Measurements from ENCODE around the gene LRRC4B. TPM values are rescaled to one million over a fixed set of nuclear protein-coding genes. Genes with fewer than 3 reads are reported as not detected.

The LRRC4B gene
- total and polyA plus RNA-seq, 2 donors from 2014 or later, result 1.2 to 2.6 TPM

DNA sequence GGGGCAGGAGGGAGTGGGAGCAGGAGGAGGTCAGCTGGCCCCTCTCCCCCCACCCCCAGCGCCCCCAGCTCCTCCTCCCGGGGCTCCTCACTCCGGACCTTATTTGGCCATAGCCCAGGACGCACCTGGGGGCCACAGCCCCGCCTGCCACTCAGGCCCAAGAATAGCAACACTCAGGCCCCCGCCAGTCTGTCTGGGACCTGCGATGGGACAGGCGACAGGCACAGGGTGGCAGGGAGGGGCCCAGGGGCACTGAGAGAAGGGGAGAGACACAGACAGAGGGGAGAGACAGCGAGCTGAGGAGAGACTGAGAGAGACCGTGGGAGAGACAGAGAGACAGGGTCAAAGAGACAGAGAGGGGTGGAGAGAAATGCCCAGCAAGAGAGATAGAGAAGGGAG is 67.5 kb downstream of the LRRC4B start:
- peak in 1 of 5 donors; percentile 71 for DNase-seq
- H3K4me1 ChIP-seq (ENCODE audit: control insufficient read depth in 2 of 3, insufficient read depth in 2 of 3, low read depth in 1 of 3, low read length in 3 of 3), result no peaks in the 10 kb centered on the region
- intact Hi-C loops (cut with DNase I), result no loop called here
- H3K9ac ChIP-seq (ENCODE audit: low read length in 3 of 3), result no peak overlapping the region
- H3K27ac ChIP-seq (ENCODE audit: low read depth in 2 of 2, low read length in 2 of 2), result no peak overlapping the region
- TF ChIP-seq, protein P1, sequence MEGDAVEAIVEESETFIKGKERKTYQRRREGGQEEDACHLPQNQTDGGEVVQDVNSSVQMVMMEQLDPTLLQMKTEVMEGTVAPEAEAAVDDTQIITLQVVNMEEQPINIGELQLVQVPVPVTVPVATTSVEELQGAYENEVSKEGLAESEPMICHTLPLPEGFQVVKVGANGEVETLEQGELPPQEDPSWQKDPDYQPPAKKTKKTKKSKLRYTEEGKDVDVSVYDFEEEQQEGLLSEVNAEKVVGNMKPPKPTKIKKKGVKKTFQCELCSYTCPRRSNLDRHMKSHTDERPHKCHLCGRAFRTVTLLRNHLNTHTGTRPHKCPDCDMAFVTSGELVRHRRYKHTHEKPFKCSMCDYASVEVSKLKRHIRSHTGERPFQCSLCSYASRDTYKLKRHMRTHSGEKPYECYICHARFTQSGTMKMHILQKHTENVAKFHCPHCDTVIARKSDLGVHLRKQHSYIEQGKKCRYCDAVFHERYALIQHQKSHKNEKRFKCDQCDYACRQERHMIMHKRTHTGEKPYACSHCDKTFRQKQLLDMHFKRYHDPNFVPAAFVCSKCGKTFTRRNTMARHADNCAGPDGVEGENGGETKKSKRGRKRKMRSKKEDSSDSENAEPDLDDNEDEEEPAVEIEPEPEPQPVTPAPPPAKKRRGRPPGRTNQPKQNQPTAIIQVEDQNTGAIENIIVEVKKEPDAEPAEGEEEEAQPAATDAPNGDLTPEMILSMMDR (IDR thresholded peaks at IDR 0.05; ENCODE audit: borderline replicate concordance, extremely low read depth, insufficient read depth), result no peak
- no peak for FAIRE-seq
- no peaks in the 10 kb centered on the region for H3K36me3 ChIP-seq (ENCODE audit: control insufficient read depth in 2 of 3, insufficient read depth in 3 of 3, low read length in 3 of 3)
- H3K4me3 ChIP-seq (ENCODE audit: low read length in 3 of 3), result no peak overlapping the region
- H3K9me3 ChIP-seq (ENCODE audit: control insufficient read depth in 2 of 3, insufficient read depth in 1 of 3, low read length in 3 of 3), result no peaks in the 10 kb centered on the region
- peaks cover 8% of the 10 kb centered on the region for H3K27me3 ChIP-seq (ENCODE audit: control insufficient read depth, insufficient read depth, low read length)

DNA sequence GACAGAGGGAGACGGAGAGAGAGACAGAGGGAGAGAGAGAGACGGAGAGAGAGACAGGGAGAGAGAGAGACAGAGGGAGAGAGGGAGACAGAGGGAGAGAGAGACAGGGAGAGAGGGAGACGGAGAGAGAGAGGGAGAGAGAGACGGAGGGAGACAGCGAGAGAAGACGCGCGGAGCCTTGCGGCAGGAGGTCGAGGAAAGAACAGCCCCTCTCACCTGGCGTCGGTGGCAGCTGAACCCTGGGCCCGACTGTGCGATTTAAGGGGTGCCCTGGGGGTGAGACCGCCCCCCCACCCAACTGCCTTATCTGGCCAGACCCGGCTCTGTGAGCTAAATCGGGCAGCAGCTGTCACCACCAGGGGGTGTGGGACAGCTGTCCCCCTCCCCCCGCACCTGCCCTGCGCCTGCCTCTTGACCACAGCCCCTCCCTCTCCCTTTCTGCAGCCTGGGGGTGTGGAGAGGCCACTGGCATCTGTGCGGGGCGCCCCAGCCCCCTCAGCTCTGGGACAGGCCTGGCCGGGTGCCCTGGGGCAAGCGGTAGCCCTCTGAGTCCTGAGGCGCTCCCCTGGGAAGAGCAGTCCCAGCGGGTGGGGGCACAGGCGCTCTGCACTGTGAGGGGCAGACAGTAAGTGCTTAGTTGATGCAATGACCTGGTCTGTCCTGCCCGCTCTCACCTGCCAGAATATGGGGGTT is 68.0 kb downstream of the LRRC4B start:
- Histone ChIP-seq H3K27ac (ENCODE audit: low read depth in 2 of 2, low read length in 2 of 2) (no peak overlapping the region), H3K27me3 (ENCODE audit: control insufficient read depth, insufficient read depth, low read length) (peaks cover 8% of the 10 kb centered on the region), H3K4me3 (ENCODE audit: low read length in 3 of 3) (no peak overlapping the region), H3K9me3 (ENCODE audit: control insufficient read depth in 2 of 3, insufficient read depth in 1 of 3, low read length in 3 of 3) (no peaks in the 10 kb centered on the region), H3K36me3 (ENCODE audit: control insufficient read depth in 2 of 3, insufficient read depth in 3 of 3, low read length in 3 of 3) (no peaks in the 10 kb centered on the region), H3K9ac (ENCODE audit: low read length in 3 of 3) (no peak overlapping the region), H3K4me1 (ENCODE audit: control insufficient read depth in 2 of 3, insufficient read depth in 2 of 3, low read depth in 1 of 3, low read length in 3 of 3) (no peaks in the 10 kb centered on the region)
- FAIRE-seq (no peak), DNase-seq (peak in 3 of 5 donors; percentile 34 to 62 (median 59))
- intact Hi-C loops (cut with DNase I), result no loop called here
- TF ChIP-seq, protein P1 (IDR thresholded peaks at IDR 0.05; ENCODE audit: borderline replicate concordance, extremely low read depth, insufficient read depth), result no peak

DNA sequence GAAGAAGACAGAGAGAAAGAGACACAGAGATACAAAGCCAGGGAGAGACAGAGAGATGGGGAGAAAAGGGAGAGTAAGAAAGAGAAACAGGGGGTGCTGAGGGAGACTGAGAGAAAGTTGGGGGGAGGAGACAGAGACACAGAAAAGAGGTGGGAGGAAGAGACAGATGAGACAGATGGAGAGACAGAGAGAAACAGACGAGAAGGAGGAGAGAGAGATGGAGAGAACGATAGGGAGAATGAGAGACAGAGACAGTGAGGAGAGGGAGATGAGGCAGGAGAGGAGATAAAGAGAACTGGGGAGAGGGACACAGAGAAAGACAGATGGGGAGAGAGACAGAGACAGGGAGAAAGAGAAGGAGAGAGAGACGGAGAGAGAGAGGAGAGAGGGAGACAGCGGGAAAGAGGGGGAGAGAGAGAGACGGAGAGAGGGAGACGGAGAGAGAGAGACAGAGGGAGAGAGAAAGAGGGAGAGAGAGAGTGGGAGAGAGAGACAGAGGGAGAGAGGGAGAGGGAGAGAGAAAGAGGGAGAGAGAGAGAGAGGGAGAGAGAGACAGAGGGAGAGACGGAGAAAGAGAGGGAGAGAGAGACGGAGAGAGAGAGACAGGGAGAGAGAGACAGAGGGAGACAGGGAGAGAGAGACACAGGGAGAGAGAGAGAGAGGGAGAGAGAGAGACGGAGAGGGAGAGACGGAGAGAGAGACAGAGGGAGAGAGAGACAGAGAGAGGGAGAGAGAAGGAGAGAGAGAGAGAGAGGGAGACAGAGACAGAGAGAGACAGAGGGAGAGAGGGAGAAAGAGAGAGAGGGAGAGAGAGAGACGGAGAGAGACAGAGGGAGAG is 69.8 kb downstream of the LRRC4B start:
- Histone ChIP-seq H3K9ac (ENCODE audit: low read length in 3 of 3) (no peak overlapping the region), H3K9me3 (ENCODE audit: control insufficient read depth in 2 of 3, insufficient read depth in 1 of 3, low read length in 3 of 3) (no peaks in the 10 kb centered on the region), H3K4me1 (ENCODE audit: control insufficient read depth in 2 of 3, insufficient read depth in 2 of 3, low read depth in 1 of 3, low read length in 3 of 3) (no peaks in the 10 kb centered on the region), H3K27ac (ENCODE audit: low read depth in 2 of 2, low read length in 2 of 2) (no peak overlapping the region), H3K4me3 (ENCODE audit: low read length in 3 of 3) (no peak overlapping the region), H3K27me3 (ENCODE audit: control insufficient read depth, insufficient read depth, low read length) (peaks cover 8% of the 10 kb centered on the region), H3K36me3 (ENCODE audit: control insufficient read depth in 2 of 3, insufficient read depth in 3 of 3, low read length in 3 of 3) (no peaks in the 10 kb centered on the region)
- TF ChIP-seq, protein P1 (IDR thresholded peaks at IDR 0.05; ENCODE audit: borderline replicate concordance, extremely low read depth, insufficient read depth), result no peak
- DNase-seq (no peak), FAIRE-seq (no peak)
- intact Hi-C loops (cut with DNase I), result no loop called here
